Skeletal muscle cell (primary cell): ENCODE results near the gene ZNF695.
"Not testable (repeated sequence)": the region's sequence is repeated elsewhere in the genome, so short reads cannot be mapped to it uniquely, and the experiment has no call there.

Experiments
- DNase-seq: peaks from one replicate; pipeline ENCODE4 v3.0.0-alpha.2; 2010; ENCODE audit warnings: low read depth
- H3K4me3 ChIP-seq: 2 replicates; pipeline ENCODE4 v1.5.1; 2011; ENCODE audit warnings: low read depth, mild to moderate bottlenecking, control low read depth, low read length, moderate library complexity

The ZNF695 gene

DNA sequence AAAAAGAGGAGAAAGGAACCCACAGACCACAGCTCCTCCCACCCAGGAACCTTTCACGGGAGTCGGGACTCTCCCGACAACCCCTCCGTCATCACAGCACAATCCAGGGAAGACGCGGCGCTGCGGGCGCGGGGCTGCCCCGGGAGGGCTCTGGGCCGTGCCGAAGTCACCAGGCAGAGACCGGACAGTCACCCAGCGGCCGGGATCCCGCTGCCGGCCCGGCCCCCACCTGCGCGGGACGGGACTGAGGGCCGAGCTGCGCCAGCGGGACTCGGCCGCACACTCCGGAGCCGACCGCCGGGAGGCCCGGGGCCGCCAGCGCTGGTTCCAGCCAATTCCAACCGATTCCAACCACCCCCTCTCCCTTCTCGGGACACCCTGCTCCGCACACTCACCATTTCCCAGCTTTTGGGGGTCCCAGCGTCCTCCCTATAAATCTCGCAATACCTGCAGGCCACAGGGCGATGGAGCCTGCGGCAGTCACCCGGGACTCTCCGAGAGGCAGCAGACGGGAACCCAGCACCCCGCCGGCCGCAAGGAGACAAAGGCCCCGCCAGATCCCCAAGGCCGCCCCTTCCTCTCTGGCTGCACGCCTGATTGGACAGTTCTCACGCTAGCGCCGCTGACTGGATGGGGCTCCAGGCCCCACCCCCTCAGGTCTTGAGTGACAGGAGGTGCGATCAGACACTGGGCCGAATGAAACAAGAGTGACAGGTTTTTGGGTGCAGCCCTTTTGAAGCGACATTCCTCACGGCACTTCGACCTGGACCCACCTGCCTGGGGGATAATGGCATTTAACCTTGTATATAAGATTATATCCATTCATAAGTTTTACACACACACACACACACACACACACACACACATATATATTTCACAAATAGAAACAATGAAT, at the start of gene ZNF695:
TSS of gene ZNF695 (minus strand) at position 547 of the 895 bp plus-strand sequence. CDS start at position 398, 149 bp downstream.
- DNase-seq: peak; percentile 81
- peak within 1 kb of the TSS; percentile 84 for H3K4me3 ChIP-seq

DNA sequence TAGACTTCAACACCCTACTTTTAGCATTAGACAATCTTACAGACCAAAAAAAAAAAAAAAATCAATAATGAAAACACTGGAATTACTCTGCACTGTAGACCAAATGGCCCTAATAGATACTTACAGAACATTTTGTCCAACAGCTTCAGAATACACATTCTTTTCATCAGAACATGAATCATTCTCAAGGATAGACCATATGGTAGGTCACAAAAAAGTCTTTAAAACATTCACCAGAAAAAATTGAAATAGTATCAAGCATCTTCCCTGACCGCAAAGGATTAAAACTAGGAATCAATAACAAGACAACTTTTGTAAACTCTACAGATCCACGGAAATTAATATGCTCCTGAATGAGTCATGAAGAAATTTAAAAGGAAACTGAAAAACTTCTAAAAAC, 48.2 kb upstream of the ZNF695 start:
- DNase-seq: peak; percentile 22
- H3K4me3 ChIP-seq: no peak overlapping the region

DNA sequence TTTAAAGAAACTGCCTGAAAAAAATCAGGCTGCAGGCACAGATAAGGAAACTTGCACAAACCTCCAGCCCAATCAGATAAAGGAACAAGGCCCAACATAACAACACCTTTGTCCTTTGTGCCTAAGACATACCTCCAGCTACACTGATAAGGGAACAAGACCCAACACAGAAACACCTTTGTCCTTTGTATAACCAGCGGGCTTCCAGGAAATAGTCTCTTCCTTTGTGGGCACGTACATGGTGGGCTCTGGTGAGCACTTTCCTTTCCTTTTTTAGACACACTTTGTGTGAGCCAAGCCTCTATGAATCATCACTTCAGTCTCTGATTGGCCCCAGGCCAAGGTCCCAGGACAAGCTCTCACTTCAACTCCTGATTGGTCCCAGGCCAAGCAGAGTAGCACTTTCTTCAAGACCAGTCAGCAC, 47.1 kb upstream of the ZNF695 start:
- DNase-seq: peak; percentile 53
- H3K4me3 ChIP-seq: no peak overlapping the region

DNA sequence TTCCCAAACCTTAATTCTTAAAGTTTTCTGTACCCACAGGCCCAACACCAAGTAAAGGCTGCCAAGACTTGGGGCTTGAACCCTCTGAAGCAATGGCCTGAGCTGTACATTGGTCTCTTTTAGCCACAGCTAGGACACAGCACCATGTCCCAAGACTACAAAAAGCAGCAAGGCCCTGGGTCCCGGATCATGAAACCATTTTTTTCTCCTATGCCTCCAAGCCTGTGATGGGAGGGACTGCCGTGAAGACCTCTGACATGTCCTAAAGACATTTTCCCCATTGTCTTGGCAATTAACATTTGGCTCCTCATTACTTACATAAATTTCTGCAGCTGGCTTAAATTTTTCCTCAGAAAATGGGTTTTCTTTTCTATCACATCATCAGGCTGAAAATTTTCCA, 39.8 kb upstream of the ZNF695 start:
- DNase-seq: no peak
- no peak overlapping the region for H3K4me3 ChIP-seq

DNA sequence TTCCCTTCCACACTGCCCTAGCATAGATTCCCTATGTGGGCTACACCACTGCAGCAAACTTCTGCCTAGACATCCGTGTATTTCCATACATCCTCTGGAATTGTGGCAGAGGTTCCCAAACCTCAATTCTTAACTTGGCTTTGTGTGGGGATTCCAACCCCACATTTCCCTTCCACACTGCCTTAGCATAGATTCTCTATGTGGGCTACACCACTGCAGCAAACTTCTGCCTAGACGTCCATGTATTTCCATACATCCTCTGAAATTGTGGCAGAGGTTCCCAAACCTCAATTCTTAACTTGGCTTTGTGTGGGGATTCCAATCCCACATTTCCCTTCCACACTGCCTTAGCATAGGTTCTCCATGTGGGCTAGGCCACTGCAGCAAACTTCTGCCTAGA, 39.4 kb upstream of the ZNF695 start:
- no peak for DNase-seq
- H3K4me3 ChIP-seq: no peak overlapping the region

DNA sequence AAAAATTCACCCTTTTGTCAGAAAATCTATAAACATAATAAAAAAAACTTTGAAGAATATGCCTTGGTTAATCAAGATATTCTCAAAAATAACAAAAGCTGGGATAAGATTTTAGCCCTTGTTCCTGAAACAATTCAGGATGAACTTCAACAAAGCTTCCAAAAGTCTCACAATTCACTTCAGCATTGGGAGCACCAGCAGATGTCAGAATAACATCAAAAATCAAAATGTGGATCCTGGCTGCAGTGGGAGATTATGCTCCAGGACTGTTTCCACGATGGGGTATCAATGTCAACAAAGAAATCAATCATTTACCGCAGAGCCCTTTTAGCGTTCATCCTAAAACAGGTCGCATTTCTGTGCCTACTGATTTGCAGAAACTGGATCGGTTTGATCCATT, 35.5 kb upstream of the ZNF695 start:
- DNase-seq: no peak
- H3K4me3 ChIP-seq: no peak overlapping the region

DNA sequence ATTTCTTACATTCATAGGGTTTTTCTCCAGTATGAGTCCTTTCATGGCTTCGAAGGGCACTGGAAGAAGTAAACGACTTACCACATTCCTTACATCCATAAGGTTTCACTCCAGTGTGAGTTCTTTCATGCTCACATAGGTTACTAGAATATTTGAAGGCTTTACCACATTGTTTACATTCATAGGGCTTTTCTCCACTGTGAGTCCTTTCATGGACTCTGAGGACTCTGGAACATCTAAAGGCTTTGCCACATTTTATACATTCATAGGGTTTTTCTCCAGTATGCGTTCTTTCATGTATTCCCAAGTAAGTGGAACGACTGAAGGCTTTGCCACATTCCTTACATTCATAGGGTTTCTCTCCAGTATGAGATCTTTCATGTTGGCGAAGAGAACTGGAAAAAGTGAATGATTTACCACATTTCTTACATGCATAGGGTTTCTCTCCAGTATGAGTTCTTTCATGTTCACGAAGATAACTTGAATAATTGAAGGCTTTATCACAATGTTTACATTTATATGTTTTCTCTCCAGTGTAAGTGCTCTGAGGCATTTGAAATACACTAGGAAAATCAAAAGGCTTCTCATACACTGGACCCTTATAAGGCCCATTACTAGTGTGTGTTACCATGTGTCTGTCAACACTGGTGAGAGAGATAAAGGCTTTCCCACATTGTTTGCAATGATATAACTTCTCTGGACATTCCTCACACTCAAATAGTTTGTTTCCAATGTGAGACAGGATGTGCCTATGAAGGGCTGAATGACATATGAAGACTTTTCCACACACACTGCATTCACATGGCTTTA, 29.9 kb upstream of the ZNF695 start:
- no peak overlapping the region for H3K4me3 ChIP-seq
- DNase-seq: no peak

DNA sequence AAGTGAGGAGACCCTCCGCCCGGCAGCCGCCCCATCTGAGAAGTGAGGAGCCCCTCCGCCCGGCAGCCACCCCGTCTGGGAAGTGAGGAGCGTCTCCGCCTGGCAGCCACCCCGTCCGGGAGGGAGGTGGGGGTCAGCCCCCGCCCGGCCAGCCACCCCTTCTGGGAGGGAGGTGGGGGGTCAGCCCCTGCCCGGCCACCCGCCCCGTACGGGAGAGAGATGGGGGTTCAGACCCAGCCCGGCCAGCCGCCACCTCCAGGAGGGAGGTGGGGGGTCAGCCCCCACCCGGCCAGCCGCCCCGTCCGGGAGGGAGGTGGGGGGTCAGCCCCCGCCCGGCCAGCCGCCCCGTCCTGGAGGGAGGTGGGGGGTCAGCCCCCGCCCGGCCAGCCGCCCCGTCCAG, 24.4 kb upstream of the ZNF695 start:
- H3K4me3 ChIP-seq, DNase-seq: not testable (repeated sequence)

DNA sequence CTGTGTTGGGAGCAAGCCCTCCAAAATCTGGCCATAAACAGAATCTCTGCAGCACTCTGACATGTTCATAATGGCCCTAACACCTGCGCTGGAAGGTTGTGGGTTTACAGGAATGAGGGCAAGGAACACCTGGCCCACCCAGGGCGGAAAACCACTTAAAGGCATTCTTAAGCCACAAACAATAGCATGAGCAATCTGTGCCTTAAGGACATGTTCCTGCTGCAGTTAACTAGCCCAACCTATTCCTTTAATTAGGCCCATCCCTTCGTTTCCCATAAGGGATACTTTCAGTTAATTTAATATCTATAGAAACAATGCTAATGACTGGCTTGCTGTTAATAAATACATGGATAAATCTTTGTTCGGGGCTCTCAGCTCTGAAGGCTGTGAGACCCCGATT, 16.8 kb upstream of the ZNF695 start:
- H3K4me3 ChIP-seq, DNase-seq: not testable (repeated sequence)

DNA sequence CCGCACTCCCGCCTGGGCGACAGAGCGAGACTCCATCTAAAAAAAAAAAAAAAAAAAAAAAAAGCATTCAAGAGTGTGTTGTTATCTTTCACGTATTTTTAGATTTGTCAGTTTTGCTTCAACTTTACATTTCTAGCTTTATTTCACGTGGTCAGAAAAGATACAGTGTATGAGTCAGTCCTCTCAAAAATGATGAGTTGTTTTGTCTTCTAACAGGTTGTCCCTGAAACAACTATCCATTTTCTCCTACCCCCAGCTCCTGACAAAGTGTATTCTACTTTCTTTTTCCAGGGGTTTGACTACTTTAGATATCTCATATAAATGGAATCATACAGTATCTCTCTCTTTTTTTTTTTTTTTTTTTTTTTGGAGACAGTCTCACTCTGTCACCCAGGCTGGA, 5.5 kb upstream of the ZNF695 start:
- no peak overlapping the region for H3K4me3 ChIP-seq
- no peak for DNase-seq

DNA sequence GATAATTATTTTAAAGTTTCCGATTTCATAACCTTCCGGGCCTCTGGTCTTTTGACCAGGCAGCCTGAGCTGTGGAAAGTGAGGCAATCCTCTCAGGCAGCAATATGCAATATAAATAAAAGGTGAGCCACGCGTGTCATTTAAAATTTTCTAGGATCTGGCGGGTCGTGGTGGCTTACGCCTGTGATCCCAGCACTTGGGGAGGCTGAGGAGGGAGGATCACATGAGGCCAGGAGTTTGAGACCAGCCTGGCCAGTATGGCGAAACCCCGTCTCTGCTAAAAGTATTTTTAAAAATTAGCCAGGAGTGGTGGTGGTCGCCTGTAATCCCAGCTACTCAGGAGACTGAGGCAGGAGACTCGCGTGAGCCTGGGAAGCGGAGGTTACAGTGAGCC, 546 bp upstream of the ZNF695 start:
- H3K4me3 ChIP-seq: peak overlapping the region; percentile 84

DNA sequence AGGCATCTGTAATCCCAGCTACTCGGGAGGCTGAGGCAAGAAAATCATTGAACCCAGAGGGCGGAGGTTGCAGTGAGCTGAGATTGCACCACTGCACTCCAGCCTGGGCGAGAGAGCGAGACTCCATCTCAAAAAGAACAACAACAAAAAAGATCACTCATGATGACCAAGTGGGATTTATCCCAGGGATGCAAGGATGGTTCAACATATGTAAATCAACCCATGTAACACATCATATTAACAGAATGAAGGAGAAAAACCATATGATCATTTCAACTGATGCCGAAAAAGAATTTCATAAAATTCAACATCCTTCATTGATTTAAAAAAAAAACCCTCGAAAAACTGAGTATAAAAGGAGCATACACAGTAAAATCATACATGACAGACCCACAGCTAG, 3.8 kb downstream of the ZNF695 start:
- not testable (repeated sequence) for DNase-seq, H3K4me3 ChIP-seq

More for the DNA sequence above, 546 bp upstream of the ZNF695 start:
- DNase-seq: no peak

DNA sequence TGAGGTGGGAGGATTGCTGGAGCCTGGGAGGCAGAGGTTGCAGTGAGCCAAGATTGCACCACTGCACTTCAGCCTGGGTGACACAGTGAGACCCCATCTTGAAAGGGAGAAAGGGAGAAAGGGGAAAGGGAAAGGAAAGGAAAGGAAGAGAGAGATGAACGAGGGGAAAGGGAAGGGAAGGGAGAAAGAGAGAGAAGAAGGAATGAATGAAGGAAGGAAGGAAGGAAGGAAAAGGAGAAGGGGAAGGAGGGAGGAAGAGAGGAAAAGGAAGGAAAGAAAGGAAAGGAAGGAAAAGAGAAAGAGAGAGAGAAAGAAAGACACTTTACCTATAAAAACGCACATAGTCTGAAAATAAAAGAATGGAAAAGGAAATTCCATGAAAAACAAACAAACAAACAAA, 18.0 kb downstream of the ZNF695 start:
- no peak for DNase-seq

DNA sequence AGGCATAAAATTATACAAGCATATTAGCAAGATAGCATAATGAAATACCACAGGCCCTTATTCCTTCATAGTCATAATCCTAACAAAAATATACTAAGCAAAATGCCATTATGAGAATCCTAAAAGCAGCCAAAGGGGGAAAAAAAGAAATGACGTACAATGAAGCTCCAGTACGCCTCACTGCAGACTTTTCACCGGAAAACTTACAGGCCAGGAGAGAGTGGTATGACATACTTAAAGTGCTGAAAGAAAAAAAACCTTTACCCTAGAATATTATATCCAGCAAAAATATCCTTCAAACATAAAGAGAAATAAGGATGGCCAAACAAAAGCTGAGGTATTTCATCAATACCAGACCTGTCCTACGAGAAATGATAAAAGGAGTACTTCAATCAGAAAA, 19.5 kb downstream of the ZNF695 start:
- DNase-seq: no peak

More for the DNA sequence above, 18.0 kb downstream of the ZNF695 start:
- no peak overlapping the region for H3K4me3 ChIP-seq

DNA sequence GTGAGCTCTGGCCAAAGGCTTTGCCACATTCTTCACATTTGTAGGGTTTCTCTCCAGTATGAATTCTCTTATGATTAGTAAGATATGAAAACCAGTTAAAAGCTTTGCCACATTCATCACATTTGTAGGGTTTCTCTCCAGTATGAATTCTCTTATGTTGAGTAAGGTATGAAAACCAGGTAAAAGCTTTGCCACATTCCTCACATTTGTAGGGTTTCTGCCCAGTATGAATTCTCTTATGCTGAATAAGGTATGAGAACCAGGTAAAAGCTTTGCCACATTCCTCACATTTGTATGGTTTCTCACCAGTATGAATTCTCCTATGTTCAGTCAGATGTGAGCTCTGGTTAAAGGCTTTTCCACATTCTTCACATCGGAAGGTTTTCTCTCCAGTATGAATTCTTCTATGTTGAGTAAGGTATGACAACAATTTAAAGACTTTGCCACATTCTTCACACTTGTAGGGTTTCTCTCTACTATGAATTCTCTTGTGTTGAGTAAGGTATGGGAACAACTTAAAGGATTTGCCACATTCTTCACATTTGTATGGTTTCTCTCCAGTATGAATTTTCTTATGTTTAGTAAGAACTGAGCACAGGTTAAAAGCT, 20.7 kb downstream of the ZNF695 start:
- DNase-seq: no peak
- H3K4me3 ChIP-seq: no peak overlapping the region

More for the DNA sequence above, 19.5 kb downstream of the ZNF695 start:
- no peak overlapping the region for H3K4me3 ChIP-seq

DNA sequence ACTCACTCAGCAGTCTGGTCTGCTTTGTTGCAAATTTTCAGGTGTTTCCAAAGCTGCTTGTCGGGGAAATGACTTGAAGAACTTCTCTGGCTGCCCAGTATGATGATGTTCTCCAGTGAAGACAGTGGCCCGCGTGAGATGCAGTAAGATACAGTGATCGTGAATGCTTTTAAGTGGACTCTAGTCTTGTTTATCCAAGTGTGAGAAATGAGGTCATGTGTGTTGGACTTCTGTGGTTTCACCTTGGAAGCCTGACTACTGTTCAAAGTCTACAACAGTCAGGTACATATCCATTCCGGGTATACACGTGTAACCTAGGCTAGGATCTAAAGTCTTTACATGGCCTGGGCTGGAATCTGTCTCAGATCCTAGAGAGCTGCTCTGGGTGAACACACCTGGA, 29.1 kb downstream of the ZNF695 start:
- DNase-seq: no peak
- no peak overlapping the region for H3K4me3 ChIP-seq

DNA sequence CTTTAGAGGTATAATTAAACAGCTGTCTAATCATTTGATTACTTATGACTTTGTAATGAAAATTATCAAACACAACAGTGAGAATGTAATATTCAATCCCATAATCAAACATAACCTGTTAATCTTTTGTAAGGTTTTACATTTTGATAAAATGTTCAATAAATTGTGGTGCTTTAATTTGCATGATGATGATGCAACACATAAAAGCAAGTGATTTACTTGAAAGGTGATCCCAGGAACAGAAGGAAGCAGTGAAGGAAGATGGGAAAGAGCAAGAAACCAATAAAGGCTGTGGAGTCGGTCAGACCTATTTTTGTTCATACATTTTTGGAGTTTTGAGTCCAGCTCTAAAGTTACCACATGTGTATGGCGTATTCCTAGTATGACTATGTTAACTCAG, 29.6 kb downstream of the ZNF695 start:
- H3K4me3 ChIP-seq: no peak overlapping the region
- DNase-seq: no peak

DNA sequence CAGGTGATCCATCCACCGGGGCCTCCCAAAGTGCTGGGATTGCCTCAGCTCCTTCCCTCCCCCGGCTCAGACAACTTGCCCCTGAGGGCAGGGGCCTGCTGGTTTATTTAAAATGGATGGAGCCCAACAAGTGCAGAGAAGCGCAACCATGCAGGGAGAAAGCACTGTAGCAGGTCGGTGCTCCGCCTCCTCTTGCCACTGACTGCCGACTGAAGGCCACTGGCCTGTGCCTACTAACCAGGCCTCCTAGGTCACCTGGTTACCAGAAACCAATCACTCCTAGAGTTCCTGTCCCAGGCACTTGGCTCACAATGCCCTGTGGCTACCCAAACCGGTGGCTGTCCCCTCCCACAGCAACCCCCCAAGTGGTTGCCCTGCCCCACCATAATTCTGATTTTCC, 35.9 kb downstream of the ZNF695 start:
- no peak overlapping the region for H3K4me3 ChIP-seq
- no peak for DNase-seq

DNA sequence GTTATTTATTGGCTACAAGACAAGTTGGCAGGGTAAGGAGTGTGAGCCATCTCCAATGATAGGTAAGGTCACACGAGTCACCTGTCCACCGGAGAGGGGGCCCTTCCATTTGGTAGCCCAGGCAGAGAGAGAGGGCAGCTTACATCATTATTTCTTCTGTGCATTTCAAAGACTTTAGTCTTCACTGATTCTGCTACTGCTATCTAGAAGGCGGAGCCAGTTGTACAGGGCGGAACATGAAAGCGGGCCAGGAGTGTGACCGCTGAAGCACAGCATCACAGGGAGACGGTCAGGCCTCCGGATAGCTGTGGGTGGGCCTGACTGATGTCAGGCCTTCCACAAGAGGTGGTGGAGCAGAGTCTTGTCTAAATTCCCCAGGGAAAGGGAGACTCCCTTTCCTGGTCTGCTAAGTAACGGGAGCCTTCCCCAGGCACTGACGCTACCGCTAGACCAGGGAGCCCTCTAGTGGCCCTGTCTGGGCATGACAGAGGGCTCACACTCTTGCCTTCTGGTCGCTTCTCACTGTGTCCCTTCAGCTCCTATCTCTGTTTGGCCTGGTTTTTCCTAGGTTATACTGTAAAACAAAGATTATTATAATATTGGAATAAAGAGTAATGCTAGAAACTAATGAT, 36.7 kb downstream of the ZNF695 start:
- no peak overlapping the region for H3K4me3 ChIP-seq
- no peak for DNase-seq

DNA sequence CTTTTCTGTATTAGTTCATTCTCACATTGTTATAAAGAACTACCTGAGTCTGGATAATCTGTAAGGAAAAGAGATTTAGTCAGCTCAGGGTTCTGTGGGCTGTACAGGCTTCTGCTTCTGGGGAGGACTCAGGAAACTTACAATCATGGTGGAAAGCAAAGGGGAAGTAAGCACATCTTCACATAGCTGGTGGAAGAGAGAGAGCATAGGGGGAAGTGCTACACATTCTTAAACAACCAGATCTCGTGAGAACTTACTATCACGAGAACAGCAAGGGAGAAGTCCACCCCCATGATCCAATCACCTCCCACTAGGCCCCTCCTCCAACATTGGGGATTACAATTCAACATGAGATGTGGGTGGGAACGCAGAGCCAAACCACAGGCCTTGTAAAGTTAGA, 38.2 kb downstream of the ZNF695 start:
- no peak for DNase-seq
- no peak overlapping the region for H3K4me3 ChIP-seq
